ENCODE results near the gene UHRF1.

DNA sequence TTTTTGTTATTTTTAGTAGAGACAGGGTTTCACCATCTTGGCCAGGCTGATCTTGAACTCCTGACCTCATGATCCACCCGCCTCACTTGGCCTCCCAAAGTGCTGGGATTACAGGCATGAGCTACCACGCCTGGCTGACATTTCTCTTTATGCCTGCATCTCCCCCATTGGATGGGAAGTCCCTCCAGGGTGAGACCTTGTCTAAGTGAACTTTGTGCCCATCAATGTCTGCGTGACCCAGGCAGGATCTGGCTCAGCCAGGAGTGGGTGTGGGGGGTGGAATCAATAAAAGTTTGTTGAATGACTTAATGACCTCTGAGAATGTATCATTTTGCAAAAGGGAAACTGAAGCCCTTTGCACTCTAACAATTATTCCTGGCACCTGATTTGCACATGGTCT is 4.8 kb upstream of the UHRF1 start:
- TF ChIP-seq, protein P1, sequence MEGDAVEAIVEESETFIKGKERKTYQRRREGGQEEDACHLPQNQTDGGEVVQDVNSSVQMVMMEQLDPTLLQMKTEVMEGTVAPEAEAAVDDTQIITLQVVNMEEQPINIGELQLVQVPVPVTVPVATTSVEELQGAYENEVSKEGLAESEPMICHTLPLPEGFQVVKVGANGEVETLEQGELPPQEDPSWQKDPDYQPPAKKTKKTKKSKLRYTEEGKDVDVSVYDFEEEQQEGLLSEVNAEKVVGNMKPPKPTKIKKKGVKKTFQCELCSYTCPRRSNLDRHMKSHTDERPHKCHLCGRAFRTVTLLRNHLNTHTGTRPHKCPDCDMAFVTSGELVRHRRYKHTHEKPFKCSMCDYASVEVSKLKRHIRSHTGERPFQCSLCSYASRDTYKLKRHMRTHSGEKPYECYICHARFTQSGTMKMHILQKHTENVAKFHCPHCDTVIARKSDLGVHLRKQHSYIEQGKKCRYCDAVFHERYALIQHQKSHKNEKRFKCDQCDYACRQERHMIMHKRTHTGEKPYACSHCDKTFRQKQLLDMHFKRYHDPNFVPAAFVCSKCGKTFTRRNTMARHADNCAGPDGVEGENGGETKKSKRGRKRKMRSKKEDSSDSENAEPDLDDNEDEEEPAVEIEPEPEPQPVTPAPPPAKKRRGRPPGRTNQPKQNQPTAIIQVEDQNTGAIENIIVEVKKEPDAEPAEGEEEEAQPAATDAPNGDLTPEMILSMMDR (IDR thresholded peaks at IDR 0.05; ENCODE audit: low read depth, low read length), result no peak
- TF ChIP-seq EZH2phosphoT487 (IDR thresholded peaks at IDR 0.05; ENCODE audit: low read depth), result no peak
